Panc1 (cell line): ENCODE data around the gene TMEM151A. TPM values are rescaled to one million over a fixed set of nuclear protein-coding genes. Genes with fewer than 3 reads are reported as not detected.

Source experiments
- ATAC-seq: fragments of 200-7000 bp; cut with Tn5 transposase; 2 replicates; pipeline ENCODE4 v1.9.1; 2020; ENCODE audit warnings: mild to moderate bottlenecking, moderate library complexity
- BruUV-seq: library from RNA; stranded (reverse); fragments of 400-500 nt; replicated peaks from 2 replicates; lab custom pipeline; 2021; lab: Mats Ljungman, UMichigan
- CTCF ChIA-PET: fragments of 300-600 bp; sonication (Branson Sonifier 250); formaldehyde crosslinking; loops from one replicate; lab custom pipeline; 2022; ENCODE audit warnings: antibody characterized with exemption; lab: Charles Lee
- POLR2A ChIA-PET: fragments of 300-600 bp; sonication (Branson Sonifier 250); formaldehyde crosslinking; loops from one replicate; lab custom pipeline; 2022; ENCODE audit warnings: antibody characterized with exemption; lab: Charles Lee
- DNase-seq: peaks from one replicate; pipeline ENCODE4 v3.0.0-alpha.2; 2010; ENCODE audit warnings: low read depth, low spot score
- H3K27ac ChIP-seq: 2 replicates; pipeline ENCODE4 v1.5.1; 2011; ENCODE audit warnings: mild to moderate bottlenecking, low read length, inconsistent platforms
- H3K27me3 ChIP-seq: fragments of 200-500 bp; sonication (Bioruptor generic); 2 replicates; pipeline ENCODE4 v1.6.0; 2014; ENCODE audit warnings: low read length, inconsistent platforms; ENCODE audit not compliant: control insufficient read depth, insufficient read depth
- H3K36me3 ChIP-seq: fragments of 200-500 bp; sonication (Bioruptor generic); 2 replicates; pipeline ENCODE4 v1.5.1; 2014; ENCODE audit warnings: inconsistent platforms, mild to moderate bottlenecking, low read length, moderate library complexity; ENCODE audit not compliant: control insufficient read depth, insufficient read depth
- H3K4me1 ChIP-seq: 2 replicates; pipeline ENCODE4 v1.5.1; 2011; ENCODE audit warnings: inconsistent platforms, mild to moderate bottlenecking, low read length, moderate library complexity; ENCODE audit not compliant: control insufficient read depth, insufficient read depth
- H3K4me3 ChIP-seq, 2 experiments: 2 replicates each; pipeline ENCODE4 v1.5.1; 2011 to 2012; ENCODE audit warnings: low read depth in 2 of 2, low read length in 2 of 2, mild to moderate bottlenecking in 2 of 2, inconsistent platforms in 1 of 2, moderate library complexity in 1 of 2
- H3K9me3 ChIP-seq: fragments of 200-500 bp; sonication (Bioruptor generic); 2 replicates; pipeline ENCODE4 v1.5.1; 2014; ENCODE audit warnings: low read depth, mild to moderate bottlenecking, inconsistent platforms, low read length, moderate library complexity; ENCODE audit not compliant: control insufficient read depth, insufficient read depth
- CTCF ChIP-seq: fragments of 450-650 bp; IDR thresholded peaks from 2 replicates; pipeline ENCODE4 v1.5.1; 2017; ENCODE audit warnings: mild to moderate bottlenecking
- POLR2AphosphoS5 ChIP-seq: IDR thresholded peaks from 2 replicates; pipeline ENCODE4 v1.6.1; 2012; ENCODE audit warnings: mild to moderate bottlenecking, low read depth, low read length, moderate library complexity
- REST ChIP-seq, 2 experiments: IDR thresholded peaks; 2 replicates each; pipeline ENCODE4 v1.6.1; 2011 to 2012; ENCODE audit warnings: low read depth in 2 of 2, control low read depth in 1 of 2, low read length in 1 of 2, mild to moderate bottlenecking in 1 of 2, moderate library complexity in 1 of 2; ENCODE audit not compliant: insufficient read depth in 1 of 2
- SIN3A ChIP-seq: IDR thresholded peaks from 2 replicates; pipeline ENCODE4 v1.6.1; 2012; ENCODE audit warnings: low read depth, mild to moderate bottlenecking, low read length, moderate library complexity, borderline replicate concordance; ENCODE audit not compliant: insufficient read depth
- TCF7L2 ChIP-seq: IDR thresholded peaks from 2 replicates; pipeline ENCODE4 v1.6.1; 2011; ENCODE audit warnings: mild to moderate bottlenecking, low read depth, low read length, inconsistent platforms
- in situ Hi-C: cut with HindIII; loops from 2 replicates; pipeline ENCODE4 v1.10.0; 2016; ENCODE audit warnings: low sequenced_read_pairs, low pct_unique_long_range_greater_than_20kb
- intact Hi-C: fragments of 100-400 bp; cut with micrococcal nuclease; formaldehyde crosslinking; loops from one replicate; pipeline ENCODE4 v1.10.0; 2022; ENCODE audit not compliant: unreplicated experiment
- total RNA-seq: library from RNA; stranded (reverse); gene quantifications from one replicate; pipeline ENCODE4 v1.2.1, GENCODE V29; 2021; ENCODE audit not compliant: unreplicated experiment

Gene TMEM151A
- total RNA-seq, 1 experiment from 2014 or later: 11.0 TPM

GRCh38 chr11:66293352-66293751, 1.7 kb downstream of the TMEM151A start:
- POLR2A ChIA-PET: no interaction called here
- CTCF ChIA-PET: no interaction called here
- in situ Hi-C loops (no loop called here), intact Hi-C loops (no loop called here)
- Histone ChIP-seq H3K4me3 (no peak overlapping the region), H3K27me3 (no peaks in the 10 kb centered on the region), H3K4me1 (peaks cover 6% of the 10 kb centered on the region), H3K36me3 (no peaks in the 10 kb centered on the region; the same call in 1 of the 2 replicates), H3K27ac (no peak overlapping the region), H3K9me3 (no peaks in the 10 kb centered on the region)
- no peak for TF ChIP-seq REST (IDR thresholded peaks at IDR 0.05; ENCODE audit: insufficient read depth in 1 of 2, low read depth in 2 of 2, low read length in 1 of 2)
- no peak for TF ChIP-seq POLR2AphosphoS5
- TF ChIP-seq CTCF: no peak
- TF ChIP-seq TCF7L2: no peak
- TF ChIP-seq SIN3A: no peak
- ATAC-seq: no peak
- BruUV-seq: no TSS peak
- DNase-seq: no peak

- POLR2A ChIA-PET: no interaction called here
- in situ Hi-C loops: no loop called here
- no peaks in the 10 kb centered on the region for H3K27me3 ChIP-seq
- H3K9me3 ChIP-seq: no peaks in the 10 kb centered on the region
- H3K4me3 ChIP-seq: no peak overlapping the region
- TF ChIP-seq SIN3A (no peak), TCF7L2 (no peak), POLR2AphosphoS5 (no peak), REST (IDR thresholded peaks at IDR 0.05; ENCODE audit: insufficient read depth in 1 of 2, low read depth in 2 of 2, low read length in 1 of 2) (no peak), CTCF (no peak)
- ATAC-seq: no peak
- peaks cover 6% of the 10 kb centered on the region for H3K4me1 ChIP-seq
- CTCF ChIA-PET: no interaction called here
- no TSS peak for BruUV-seq
- no peak for DNase-seq
- H3K36me3 ChIP-seq: no peaks in the 10 kb centered on the region
- intact Hi-C loops: no loop called here
- H3K27ac ChIP-seq: no peak overlapping the region
Observed at GRCh38 chr11:66293777-66294625, 2.3 kb downstream of the TMEM151A start.
